HG03066 (cell line): ENCODE data around the gene RPL32.

Experiments
- ATAC-seq: cut with Tn5 transposase; IDR thresholded peaks from one replicate; pipeline ENCODE4 v1.9.1; 2021; ENCODE audit warnings: low read depth; ENCODE audit not compliant: unreplicated experiment

Gene RPL32

DNA sequence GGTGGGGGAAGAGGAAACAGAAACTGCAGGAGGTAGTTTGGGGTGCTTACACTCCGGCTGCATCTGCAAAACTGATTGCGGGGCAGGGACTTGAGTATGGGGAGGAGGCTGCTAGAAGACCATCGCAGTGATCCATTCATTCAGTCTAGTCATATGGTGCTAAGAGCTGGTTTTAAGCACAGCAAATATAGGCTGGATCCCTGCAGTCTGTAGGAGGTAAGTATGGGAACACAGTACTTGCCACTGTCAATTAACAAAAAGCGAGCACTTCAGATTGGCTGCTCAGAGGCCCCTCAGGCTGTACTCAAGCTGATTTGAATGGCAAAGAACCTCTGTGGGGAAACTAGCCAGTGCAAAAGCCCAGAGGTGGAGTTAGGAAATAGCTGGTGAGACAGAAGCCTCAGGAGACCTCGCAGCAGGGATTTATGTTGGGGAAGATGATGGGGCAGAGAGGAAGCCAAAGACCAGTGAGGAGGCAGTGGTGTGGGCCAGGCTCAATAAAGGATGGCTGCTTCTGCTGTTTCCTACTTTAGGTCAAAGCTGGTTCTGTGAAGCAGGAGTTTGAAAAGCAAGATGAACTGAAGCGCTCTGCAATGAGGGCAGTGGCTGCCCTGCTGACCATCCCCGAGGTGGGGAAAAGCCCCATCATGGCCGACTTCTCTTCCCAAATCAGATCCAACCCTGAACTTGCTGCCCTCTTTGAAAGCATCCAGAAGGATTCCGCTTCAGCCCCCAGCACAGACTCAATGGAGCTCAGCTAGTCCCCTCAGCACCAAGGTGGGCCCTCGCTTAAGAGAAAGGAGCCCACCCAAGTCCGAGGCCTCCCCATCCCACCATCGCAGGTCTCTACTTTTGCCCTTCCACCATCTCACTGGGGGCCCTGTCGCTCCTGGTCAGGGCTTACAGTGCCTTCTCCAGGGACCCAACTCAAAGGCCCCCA is 7.9 kb downstream of the RPL32 start:
- no peak for ATAC-seq

DNA sequence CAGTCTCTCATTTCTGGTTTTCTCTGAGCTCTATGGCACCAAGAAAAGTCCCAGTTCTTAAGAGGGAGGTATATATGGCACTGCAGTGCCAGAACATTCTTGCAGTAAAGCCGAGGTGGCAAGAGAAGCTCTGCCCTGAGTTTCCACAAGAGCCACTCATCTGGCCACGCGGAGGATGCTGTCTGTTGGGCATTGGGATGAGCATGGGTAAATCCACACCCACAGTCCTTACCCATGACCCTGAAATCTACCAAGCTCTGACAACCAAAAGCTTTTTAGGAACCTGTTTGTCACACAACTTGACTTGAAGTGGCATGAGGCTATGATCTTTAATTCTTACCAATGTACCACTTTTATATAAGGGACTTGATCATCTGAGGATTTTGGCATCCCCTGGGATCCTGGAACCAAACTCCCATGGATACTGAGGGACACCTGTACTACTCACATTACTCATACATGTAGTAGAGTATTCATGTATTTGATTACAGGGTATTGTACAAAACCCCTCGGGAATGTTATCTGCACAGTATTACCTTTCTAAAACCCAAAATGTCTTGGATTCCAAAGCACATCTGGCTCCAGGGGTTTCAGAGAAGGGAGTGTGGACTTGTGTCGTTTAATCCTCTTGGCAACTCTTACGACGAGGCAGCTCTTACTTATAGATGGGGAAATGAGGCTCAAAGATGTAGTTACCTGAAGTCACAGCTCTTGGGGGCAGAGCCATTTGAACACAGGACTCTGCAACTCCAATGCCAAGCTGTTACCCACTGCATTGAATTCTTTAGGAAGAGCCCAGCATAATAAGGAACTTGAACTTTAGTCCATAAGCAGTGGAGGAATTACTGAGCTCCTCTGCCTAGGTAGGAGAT is 8.8 kb downstream of the RPL32 start:
- no peak for ATAC-seq

- ATAC-seq = no peak
Measured at GRCh38 chr3:12831301-12831866, 10.0 kb downstream of the RPL32 start.

DNA sequence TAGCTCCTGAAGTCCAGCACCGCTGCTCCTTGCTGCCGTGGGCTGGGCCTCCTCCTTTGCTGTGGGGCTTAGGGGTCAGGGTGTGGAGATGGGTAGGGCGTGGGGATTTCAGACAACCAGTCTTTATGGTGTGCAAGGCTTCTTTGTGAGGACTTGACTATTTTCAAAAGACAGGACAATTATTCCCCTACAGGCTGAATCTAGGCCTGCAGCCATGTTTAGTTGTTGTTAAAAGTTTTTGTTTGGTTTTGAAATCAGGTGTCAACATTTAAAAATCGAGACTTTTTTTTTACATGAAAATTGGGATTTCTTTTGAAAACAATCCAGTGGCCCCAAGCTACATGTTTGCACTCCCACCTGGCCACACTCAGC is 10.6 kb downstream of the RPL32 start:
- ATAC-seq = no peak

GRCh38 chr3:12829886-12830784 is 11.2 kb downstream of the RPL32 start:
- no peak for ATAC-seq

DNA sequence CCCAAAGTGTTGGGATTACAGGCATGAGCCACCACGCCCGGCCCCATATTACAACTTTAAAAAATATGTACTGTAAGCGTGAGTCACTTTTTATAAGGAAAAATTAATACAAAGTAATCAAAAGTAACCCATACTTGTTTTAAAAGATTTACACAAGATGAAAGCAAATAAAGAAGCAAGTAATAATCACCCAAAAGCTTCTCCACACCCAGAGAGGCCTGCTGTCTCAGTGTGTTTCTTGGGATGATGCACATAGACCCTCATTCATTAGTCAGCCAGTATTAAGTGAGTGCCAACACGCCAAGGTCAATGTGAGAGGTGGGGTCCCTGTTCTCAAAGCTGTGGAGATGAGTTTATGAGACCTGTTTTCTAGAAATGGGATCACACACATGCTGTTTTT is 12.0 kb downstream of the RPL32 start:
- ATAC-seq = no peak

DNA sequence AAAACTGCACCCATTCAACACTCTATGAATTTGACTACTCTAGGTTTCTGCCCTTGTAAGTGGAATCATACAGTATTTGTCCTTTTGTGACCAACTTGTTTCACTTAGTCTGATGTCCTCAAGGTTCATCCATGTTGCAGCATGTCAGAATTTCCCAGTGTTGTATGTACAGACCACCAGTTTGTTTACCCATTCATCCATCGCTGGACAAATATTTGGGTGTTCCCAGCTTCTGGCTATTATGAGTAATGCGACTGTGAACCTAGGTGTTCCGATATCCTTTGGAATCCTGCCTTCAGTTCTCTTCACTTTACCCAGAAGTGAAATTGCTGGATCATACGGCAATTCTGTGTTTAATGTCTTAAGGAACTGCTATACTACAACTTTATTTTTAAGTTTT is 12.6 kb downstream of the RPL32 start:
- no peak for ATAC-seq

- no peak for ATAC-seq
Measured at GRCh38 chr3:12825156-12825555, 16.2 kb downstream of the RPL32 start.

DNA sequence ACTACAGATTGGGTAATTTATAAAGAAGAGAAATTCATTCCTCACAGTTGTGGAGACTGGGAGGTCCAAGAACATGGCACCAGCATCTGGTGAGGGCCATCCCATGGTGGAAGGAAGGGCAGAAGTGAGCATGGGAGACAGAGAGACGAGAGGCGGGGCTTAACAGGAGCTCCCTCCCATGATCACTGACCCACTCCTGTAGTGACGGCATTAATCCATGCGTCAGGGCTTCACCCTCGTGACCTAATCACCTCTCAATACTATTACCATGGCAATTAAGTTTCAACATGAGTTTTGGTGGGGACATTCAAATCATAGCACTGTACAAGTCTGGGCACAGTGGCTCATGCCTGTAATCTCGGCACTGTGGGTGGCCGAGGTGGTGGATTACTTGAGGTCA is 17.1 kb downstream of the RPL32 start:
- ATAC-seq = no peak

GRCh38 chr3:12822725-12823373 is 18.5 kb downstream of the RPL32 start:
- ATAC-seq = no peak

- ATAC-seq = peak; percentile 68
Measured at GRCh38 chr3:12818773-12819172, 22.6 kb downstream of the RPL32 start.

GRCh38 chr3:12818273-12818672 is 23.1 kb downstream of the RPL32 start:
- ATAC-seq = no peak

DNA sequence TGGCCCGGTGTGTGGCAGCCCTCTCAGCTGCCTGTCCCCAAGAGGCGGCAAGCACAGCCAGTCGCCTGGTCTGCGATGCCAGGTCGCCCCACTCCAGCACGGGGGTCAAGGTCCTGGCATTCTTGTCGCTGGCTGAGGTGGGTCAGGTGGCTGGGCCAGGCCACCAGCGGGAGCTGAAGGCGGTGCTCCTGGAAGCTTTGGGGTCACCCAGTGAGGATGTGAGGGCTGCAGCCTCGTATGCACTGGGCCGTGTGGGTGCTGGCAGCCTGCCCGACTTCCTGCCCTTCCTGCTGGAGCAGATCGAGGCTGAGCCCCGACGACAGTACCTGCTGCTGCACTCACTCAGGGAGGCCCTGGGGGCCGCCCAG is 24.0 kb downstream of the RPL32 start:
- ATAC-seq = no peak

- no peak for ATAC-seq
Measured at GRCh38 chr3:12816521-12817342, 24.6 kb downstream of the RPL32 start.

DNA sequence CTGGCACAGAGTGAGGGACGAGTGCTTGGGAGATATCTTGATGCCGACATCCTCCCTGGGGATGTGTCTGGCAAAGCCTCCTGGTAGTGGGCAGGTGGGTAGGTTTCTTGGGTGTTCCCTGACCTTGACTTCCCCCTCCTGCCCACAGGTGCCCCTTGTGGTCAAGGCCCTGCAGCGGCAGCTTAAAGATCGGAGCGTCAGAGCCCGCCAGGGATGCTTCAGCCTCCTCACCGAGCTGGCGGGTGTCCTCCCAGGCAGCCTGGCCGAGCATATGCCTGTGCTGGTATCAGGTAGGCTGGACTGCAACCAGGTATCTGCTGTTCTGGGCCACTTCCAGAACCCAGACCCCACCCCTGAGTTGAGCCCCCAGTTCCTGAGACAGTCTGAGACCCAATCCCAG is 25.6 kb downstream of the RPL32 start:
- ATAC-seq = no peak

- ATAC-seq = no peak
Measured at GRCh38 chr3:12815078-12815477, 26.3 kb downstream of the RPL32 start.

DNA sequence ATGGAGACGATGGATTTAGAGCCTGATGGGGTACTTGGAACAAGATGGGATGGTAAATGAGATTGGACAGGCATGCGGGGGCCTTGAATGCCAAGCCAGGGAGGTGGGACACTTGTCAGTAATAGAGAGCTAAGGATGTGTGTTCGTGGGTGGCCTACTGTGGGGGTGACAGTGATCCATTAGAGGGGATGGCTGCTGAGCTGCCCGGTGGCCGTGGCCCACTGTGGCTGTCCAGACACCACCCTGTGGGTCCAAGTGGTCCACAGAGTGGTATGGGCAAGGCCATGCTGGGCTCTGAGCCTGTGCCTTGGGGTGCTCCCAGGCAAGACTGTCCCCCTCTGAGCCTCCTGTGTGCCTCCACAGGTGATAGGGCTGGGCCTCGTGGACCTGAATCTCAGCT is 27.4 kb downstream of the RPL32 start:
- no peak for ATAC-seq

DNA sequence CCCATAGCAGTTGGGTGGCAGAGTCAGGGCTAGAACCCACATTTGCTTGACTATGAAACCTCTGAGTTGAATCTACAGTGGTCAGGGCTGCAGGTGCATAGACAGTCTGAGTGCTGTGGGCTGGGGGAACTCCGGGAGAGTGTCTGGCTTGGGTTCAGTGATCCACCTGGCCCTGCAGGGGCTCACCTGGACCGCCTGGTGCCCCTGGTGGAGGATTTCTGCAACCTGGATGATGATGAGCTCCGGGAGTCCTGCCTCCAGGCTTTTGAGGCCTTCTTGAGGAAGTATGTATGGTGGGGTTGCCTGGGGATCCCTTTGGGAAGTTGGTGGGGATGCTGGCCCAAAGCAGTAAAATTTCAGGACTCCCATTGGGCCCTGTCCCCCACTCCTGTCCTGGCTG is 28.6 kb downstream of the RPL32 start:
- ATAC-seq = no peak

- no peak for ATAC-seq
Measured at GRCh38 chr3:12810961-12811360, 30.4 kb downstream of the RPL32 start.
